H1 (cell line): ENCODE data around the gene OLR1. TPM values are rescaled to one million over a fixed set of nuclear protein-coding genes. Genes with fewer than 3 reads are reported as not detected.

ENCODE experiments used
- CTCF ChIA-PET: fragments of 300-600 bp; sonication (Branson Sonifier 250); formaldehyde crosslinking; loops from one replicate; lab custom pipeline; 2021; ENCODE audit not compliant: partially characterized antibody; lab: Charles Lee
- POLR2A ChIA-PET: fragments of 300-600 bp; sonication (Branson Sonifier 250); formaldehyde crosslinking; loops from one replicate; lab custom pipeline; 2021; ENCODE audit warnings: inconsistent platforms; ENCODE audit not compliant: partially characterized antibody; lab: Charles Lee
- DNase-seq, 2 experiments: peaks; one replicate each; pipeline versions ENCODE4 v3.0.0 to v3.0.0-alpha.2; 2010 to 2022; ENCODE audit warnings: low spot score in 2 of 2, low read depth in 1 of 2, mixed read lengths in 1 of 2
- FAIRE-seq: peaks from 2 replicates; lab custom pipeline; 2011; peaks lifted over from hg19 to GRCh38; lab: Jason Lieb, UNC
- H2AFZ ChIP-seq: 2 replicates; pipeline ENCODE4 v1.8.1; 2012; ENCODE audit warnings: low read length, inconsistent platforms
- H2AK5ac ChIP-seq: 2 replicates; pipeline ENCODE4 v1.6.1; 2013; ENCODE audit warnings: low read depth, low read length
- H2BK120ac ChIP-seq: replicated peaks from 2 replicates; pipeline ENCODE3; 2013; ENCODE audit warnings: low read depth, low read length, inconsistent platforms
- H2BK12ac ChIP-seq: 2 replicates; pipeline ENCODE4 v1.6.1; 2013; ENCODE audit warnings: low read depth, low read length
- H2BK15ac ChIP-seq: 2 replicates; pipeline ENCODE4 v1.6.1; 2013; ENCODE audit warnings: low read length
- H2BK20ac ChIP-seq: 2 replicates; pipeline ENCODE4 v1.6.1; 2013; ENCODE audit warnings: low read length
- H2BK5ac ChIP-seq: 2 replicates; pipeline ENCODE4 v1.6.1; 2013; ENCODE audit warnings: low read depth, low read length
- H3K14ac ChIP-seq: 2 replicates; pipeline ENCODE4 v1.6.1; 2013; ENCODE audit warnings: inconsistent platforms; ENCODE audit not compliant: insufficient read length
- H3K18ac ChIP-seq: 2 replicates; pipeline ENCODE4 v1.6.1; 2013; ENCODE audit warnings: low read length; ENCODE audit errors: extremely low read depth
- H3K23ac ChIP-seq: 2 replicates; pipeline ENCODE4 v1.6.1; 2013; ENCODE audit warnings: inconsistent platforms; ENCODE audit not compliant: insufficient read length
- H3K23me2 ChIP-seq: 2 replicates; pipeline ENCODE4 v1.6.1; 2013; ENCODE audit warnings: low read depth, low read length
- H3K27ac ChIP-seq: 2 replicates; pipeline ENCODE4 v1.6.1; 2011; ENCODE audit warnings: low read depth, low read length, inconsistent platforms
- H3K27me3 ChIP-seq, 4 experiments: replicated peaks in 1 of 4; 1 replicate in 1 of 4; 2 replicates in 3 of 4; pipeline versions ENCODE4 v1.6.1 to v1.8.1; 2011 to 2013; ENCODE audit warnings: low read length in 3 of 4, mild to moderate bottlenecking in 3 of 4, inconsistent platforms in 2 of 4, mixed read lengths in 2 of 4, moderate library complexity in 1 of 4; ENCODE audit not compliant: control insufficient read depth in 3 of 4, insufficient read depth in 3 of 4; ENCODE audit errors: extremely low read depth in 1 of 4
- H3K36me3 ChIP-seq, 4 experiments: 2 replicates each; pipeline versions ENCODE4 v1.6.1 to v1.8.1; 2011 to 2013; ENCODE audit warnings: mild to moderate bottlenecking in 4 of 4, low read length in 3 of 4, moderate library complexity in 2 of 4, control low read depth in 1 of 4, inconsistent platforms in 1 of 4; ENCODE audit not compliant: insufficient read depth in 4 of 4, control insufficient read depth in 2 of 4
- H3K4ac ChIP-seq: replicated peaks from 2 replicates; pipeline ENCODE3; 2013; ENCODE audit warnings: low read length, low read depth, mixed read lengths, inconsistent platforms; ENCODE audit not compliant: insufficient read length
- H3K4me1 ChIP-seq, 4 experiments: replicated peaks in 1 of 4; 1 replicate in 1 of 4; 2 replicates in 3 of 4; pipeline versions ENCODE4 v1.6.1 to v1.8.1; 2011 to 2013; ENCODE audit warnings: low read length in 3 of 4, inconsistent platforms in 2 of 4, mixed read lengths in 1 of 4; ENCODE audit not compliant: insufficient read depth in 4 of 4, control insufficient read depth in 3 of 4
- H3K4me2 ChIP-seq, 2 experiments: 2 replicates each; pipeline versions ENCODE4 v1.6.1 to v1.8.1; 2011 to 2013; ENCODE audit warnings: low read depth in 2 of 2, low read length in 2 of 2, control low read depth in 1 of 2, inconsistent platforms in 1 of 2, mild to moderate bottlenecking in 1 of 2; ENCODE audit not compliant: insufficient read depth in 1 of 2
- H3K4me3 ChIP-seq, 4 experiments: fragments of 200-600, 300-600 bp in 1 of 4; sonication (generic), shearing (Covaris generic), sonication (Bioruptor Twin) in 1 of 4; 2 replicates each; pipeline versions ENCODE4 v1.5.1 to v1.8.1; 2011 to 2016; ENCODE audit warnings: low read length in 4 of 4, low read depth in 3 of 4, control low read depth in 2 of 4, inconsistent platforms in 2 of 4, mild to moderate bottlenecking in 2 of 4, mixed read lengths in 1 of 4, moderate library complexity in 1 of 4; ENCODE audit not compliant: insufficient read depth in 2 of 4; ENCODE audit errors: extremely low read depth in 1 of 4
- H3K56ac ChIP-seq: replicated peaks from 2 replicates; pipeline ENCODE3; 2013; ENCODE audit warnings: low read depth, mild to moderate bottlenecking, mixed read lengths, low read length, inconsistent platforms; ENCODE audit not compliant: insufficient read length
- H3K79me1 ChIP-seq: 2 replicates; pipeline ENCODE4 v1.6.1; 2013; ENCODE audit warnings: low read depth, low read length, control low read depth
- H3K79me2 ChIP-seq, 2 experiments: 2 replicates each; pipeline versions ENCODE4 v1.6.1 to v1.8.1; 2012 to 2013; ENCODE audit warnings: low read length in 2 of 2, mild to moderate bottlenecking in 2 of 2, inconsistent platforms in 1 of 2; ENCODE audit not compliant: insufficient read depth in 2 of 2, control insufficient read depth in 1 of 2
- H3K9ac ChIP-seq, 4 experiments: replicated peaks in 1 of 4; 1 replicate in 1 of 4; 2 replicates in 3 of 4; pipeline versions ENCODE4 v1.6.1 to v1.8.1; 2011 to 2013; ENCODE audit warnings: low read depth in 3 of 4, low read length in 3 of 4, control low read depth in 2 of 4, mild to moderate bottlenecking in 2 of 4, moderate library complexity in 2 of 4, inconsistent platforms in 1 of 4; ENCODE audit errors: extremely low read depth in 1 of 4
- H3K9me3 ChIP-seq, 2 experiments: 2 replicates each; pipeline versions ENCODE4 v1.6.1 to v1.8.1; 2012 to 2013; ENCODE audit warnings: mild to moderate bottlenecking in 2 of 2, moderate library complexity in 2 of 2, control low read depth in 1 of 2, inconsistent platforms in 1 of 2, low read depth in 1 of 2, low read length in 1 of 2, mixed read lengths in 1 of 2; ENCODE audit not compliant: insufficient read depth in 2 of 2
- H4K20me1 ChIP-seq, 2 experiments: replicated peaks in 1 of 2; 2 replicates each; pipeline versions ENCODE3 to v1.8.1; 2011 to 2013; ENCODE audit warnings: inconsistent platforms in 2 of 2, low read length in 2 of 2, mild to moderate bottlenecking in 1 of 2; ENCODE audit not compliant: insufficient read depth in 2 of 2, control insufficient read depth in 1 of 2
- H4K5ac ChIP-seq: 2 replicates; pipeline ENCODE4 v1.6.1; 2013; ENCODE audit warnings: low read length, low read depth, mixed read lengths, inconsistent platforms; ENCODE audit not compliant: insufficient read length
- H4K8ac ChIP-seq: 2 replicates; pipeline ENCODE4 v1.8.0; 2013; ENCODE audit warnings: mild to moderate bottlenecking, moderate library complexity, low read length, inconsistent platforms; ENCODE audit not compliant: insufficient read depth; ENCODE audit errors: extremely low read depth
- H4K91ac ChIP-seq: replicated peaks from 2 replicates; pipeline ENCODE3; 2013; ENCODE audit warnings: low read length, mixed read lengths, inconsistent platforms; ENCODE audit not compliant: insufficient read length
- EGR1 ChIP-seq: IDR thresholded peaks from 2 replicates; pipeline ENCODE4 v1.6.1; 2011; ENCODE audit warnings: low read depth, low read length, borderline replicate concordance
- WGBS, 2 experiments: shearing (Covaris generic) in 1 of 2; methylation state at CpG; one replicate each; pipeline versions ENCODE4 v1.1.6 to v1.1.7; 2013 to 2015; ENCODE audit warnings: low lambda C conversion rate in 2 of 2, mixed read lengths in 2 of 2, inconsistent platforms in 1 of 2, low coverage in 1 of 2, missing lambda C conversion rate in 1 of 2; ENCODE audit not compliant: insufficient replicate concordance in 2 of 2, insufficient coverage in 1 of 2, insufficient read length in 1 of 2; ENCODE audit errors: extremely low coverage in 1 of 2, missing lambda C conversion rate in 1 of 2; 5-methylcytosine and 5-hydroxymethylcytosine counted together
- polyA plus RNA-seq, 7 experiments: library from polyadenylated mRNA; depleted of rRNA in 3 of 7; stranded (reverse) in 5 of 7; unstranded in 2 of 7; fragments of >200 nt in 5 of 7; fragments of 200-250 nt in 2 of 7; gene quantifications; 1 replicate in 5 of 7; 2 replicates in 1 of 7; 4 replicates in 1 of 7; pipeline versions ENCODE4 v1.2.1 to v1.2.3, GENCODE V29; 2011 to 2013; ENCODE audit warnings: missing spikeins in 2 of 7, mixed read lengths in 2 of 7
- total RNA-seq: library from RNA; stranded (reverse); fragmentation: NEBNext Ultra II Directional; extraction: Animal tissue kit (Norgen Biotek cat#: 25700); gene quantifications from 2 replicates; pipeline ENCODE4 v1.2.1, GENCODE V29; 2021

Gene OLR1
- total and polyA plus RNA-seq, 2 of the 8 experiments (the other 6 are each of a cell fraction or from before 2014, with no cell fraction given) = not detected

GRCh38 chr12:10135126-10135525 lies 36.8 kb downstream of the OLR1 start:
- H3K9me3 ChIP-seq = no peaks in the 10 kb centered on the region
- WGBS, 2 experiments = 90% methylated on average over 4 of the region's 4 CpGs; no CpG with 5 or more reads in 1 of the 2 experiments
- TF ChIP-seq EGR1 = no peak

More at GRCh38 chr12:10135126-10135525, 36.8 kb downstream of the OLR1 start:
- ChIA-PET CTCF (interaction anchor here (0.6 to 2.6 kb wide), 5 partner anchors 11 to 136 kb away, joined by 3 to 12 read pairs (median 3); partner anchors contain the start of genes CLEC12B and CLEC1B), POLR2A (no interaction called here)
- no peak overlapping the region for H3K4me2 ChIP-seq
- H3K18ac ChIP-seq = no peak overlapping the region
- H2AK5ac ChIP-seq = no peak overlapping the region
- no peaks in the 10 kb centered on the region for H3K23me2 ChIP-seq
- no peaks in the 10 kb centered on the region for H3K36me3 ChIP-seq
- no peak overlapping the region for H3K4me3 ChIP-seq
- no peak for FAIRE-seq
- no peak overlapping the region for H3K14ac ChIP-seq
- no peaks in the 10 kb centered on the region for H3K79me1 ChIP-seq
- no peak overlapping the region for H2BK120ac ChIP-seq
- no peak overlapping the region for H2BK12ac ChIP-seq
- no peaks in the 10 kb centered on the region for H3K79me2 ChIP-seq
- no peak overlapping the region for H3K23ac ChIP-seq
- H2AFZ ChIP-seq = no peak overlapping the region
- no peak overlapping the region for H4K91ac ChIP-seq
- H2BK5ac ChIP-seq = no peak overlapping the region
- H3K4ac ChIP-seq = no peak overlapping the region
- H3K4me1 ChIP-seq = peaks cover 0 to 9% (median 5%) of the 10 kb centered on the region in 4 experiments; a peak in 4 of 7 replicates
- H2BK15ac ChIP-seq = no peak overlapping the region
- no peak overlapping the region for H4K5ac ChIP-seq
- H3K56ac ChIP-seq = no peak overlapping the region
- DNase-seq = no peak
- H3K9ac ChIP-seq = no peak overlapping the region
- no peak overlapping the region for H3K27ac ChIP-seq
- no peak overlapping the region for H2BK20ac ChIP-seq
- no peaks in the 10 kb centered on the region for H3K27me3 ChIP-seq
- no peak overlapping the region for H4K8ac ChIP-seq
- H4K20me1 ChIP-seq = no peaks in the 10 kb centered on the region
